ENCODE data around the gene CHCHD6. TPM values are rescaled to one million over a fixed set of nuclear protein-coding genes. Genes with fewer than 3 reads are reported as not detected.

CHCHD6 gene
- total and polyA plus RNA-seq, 2 of the 4 experiments (the other 2 are of a cell fraction), result 18.8 to 28.9 TPM

GRCh38 chr3:126999383-126999782 lies 295.3 kb downstream of the CHCHD6 start:
- Histone ChIP-seq H3K27ac (ENCODE audit: insufficient read depth, low read length) (no peak overlapping the region), H3K36me3 (ENCODE audit: control insufficient read depth, insufficient read depth, low read length) (peaks cover 16% of the 10 kb centered on the region; the same call in 1 of the 2 replicates), H3K4me1 (ENCODE audit: control insufficient read depth, insufficient read depth, low read length) (peaks cover 20% of the 10 kb centered on the region), H2AFZ (replicated peaks; ENCODE audit: low read length, poor library complexity) (no peak overlapping the region), H2AK5ac (ENCODE audit: low read depth, low read length) (0 out of 2 replicates have a peak overlapping the region, but pooled peaks have one; percentile 14), H4K5ac (ENCODE audit: low read depth, low read length) (no peak overlapping the region), H3K4ac (ENCODE audit: low read depth, low read length) (no peak overlapping the region), H4K91ac (ENCODE audit: insufficient read depth, low read depth, low read length) (no peak overlapping the region), H2BK120ac (ENCODE audit: low read depth, low read length) (no peak overlapping the region), H3K14ac (replicated peaks; ENCODE audit: low read depth, low read length) (no peak overlapping the region), H2AK9ac (replicated peaks; ENCODE audit: low read depth, low read length, poor library complexity) (peak overlapping the region; percentile 43), H3K9me3 (ENCODE audit: control insufficient read depth, insufficient read depth, low read length) (no peaks in the 10 kb centered on the region), H3K79me1 (ENCODE audit: low read depth in 1 of 2, low read length in 2 of 2) (peaks cover 33 to 72% of the 10 kb centered on the region in 2 experiments), H2BK20ac (ENCODE audit: low read depth, low read length) (no peak overlapping the region), H3K27me3 (ENCODE audit: control insufficient read depth, insufficient read depth, low read length) (no peaks in the 10 kb centered on the region), H4K20me1 (ENCODE audit: insufficient read depth, low read length) (peaks cover 40% of the 10 kb centered on the region), H3K9me1 (ENCODE audit: insufficient read depth, low read length) (peaks cover 25% of the 10 kb centered on the region), H3K56ac (ENCODE audit: extremely low read depth, insufficient read depth, low read length) (no peak overlapping the region), H3K23ac (ENCODE audit: low read depth, low read length) (no peak overlapping the region), H4K8ac (ENCODE audit: low read depth in 2 of 2, low read length in 2 of 2) (no peak overlapping the region), H3K9ac (ENCODE audit: low read depth, low read length) (no peak overlapping the region), H3K4me3 (ENCODE audit: insufficient read depth, low read depth, low read length) (no peak overlapping the region), H2BK5ac (ENCODE audit: low read depth, low read length, poor library complexity, severe bottlenecking) (no peak overlapping the region), H3K4me2 (ENCODE audit: low read depth, low read length) (no peak overlapping the region), H3K18ac (ENCODE audit: low read depth, low read length) (no peak overlapping the region), H2BK15ac (ENCODE audit: low read depth, low read length) (no peak overlapping the region)
- no TSS peak for BruUV-seq (replicated peaks)
- TF ChIP-seq CHD1 (IDR thresholded peaks at IDR 0.05; ENCODE audit: low read depth, low read length) (no peak), BHLHE40 (IDR thresholded peaks at IDR 0.05; ENCODE audit: low read depth, low read length) (no peak), RFX5 (IDR thresholded peaks at IDR 0.05; ENCODE audit: low read depth, low read length) (no peak), RAD21 (IDR thresholded peaks at IDR 0.05; ENCODE audit: low read length) (no peak), FOS (IDR thresholded peaks at IDR 0.05; ENCODE audit: low read depth, low read length) (no peak), NFE2L2 (IDR thresholded peaks at IDR 0.05; ENCODE audit: low read depth, low read length) (no peak), CTCF (conservative IDR thresholded peaks at IDR 0.05; ENCODE audit: low read depth, low read length) (no peak), MXI1 (IDR thresholded peaks at IDR 0.05; ENCODE audit: borderline replicate concordance, low read depth, low read length) (no peak), MAZ (IDR thresholded peaks at IDR 0.05; ENCODE audit: borderline replicate concordance, low read depth, low read length) (no peak)
- 100% methylated on average over 3 of the region's 15 CpGs; no CpG with 5 or more reads in 1 of the 2 experiments for WGBS, 2 experiments (ENCODE audit: extremely low coverage in 2 of 2, insufficient read length in 1 of 2)
- POLR2A ChIA-PET (ENCODE audit: unreplicated experiment), result no interaction called here
- dilution Hi-C loops (cut with HindIII; ENCODE audit: low sequenced_read_pairs, unreplicated experiment) (no loop called here), intact Hi-C loops (cut with micrococcal nuclease) (no loop called here), in situ Hi-C loops (cut with MboI; ENCODE audit: low sequenced_read_pairs) (no loop called here)
- CTCF ChIA-PET, result no interaction called here
- ATAC-seq (ENCODE audit: low read depth) (no peak), DNase-seq (no peak)

All from IMR-90 (cell line).